HEK293T (cell line): ENCODE data around the gene CACUL1.

Experiments used
- FOXK2 ChIP-seq: fragments of 450-650 bp; IDR thresholded peaks from 2 replicates; pipeline ENCODE4 v1.6.1; 2016; ENCODE audit warnings: mild to moderate bottlenecking
- HDGF ChIP-seq: fragments of 450-650 bp; IDR thresholded peaks from 2 replicates; pipeline ENCODE4 v1.6.1; 2017; ENCODE audit warnings: antibody characterized with exemption, borderline replicate concordance
- L3MBTL2 ChIP-seq: fragments of 450-650 bp; conservative IDR thresholded peaks from 2 replicates; pipeline ENCODE4 v1.6.1; 2016; ENCODE audit warnings: mild to moderate bottlenecking
- PKNOX1 ChIP-seq: fragments of 450-650 bp; IDR thresholded peaks from 2 replicates; pipeline ENCODE4 v1.6.1; 2016
- SP1 ChIP-seq: fragments of 450-650 bp; IDR thresholded peaks from 2 replicates; pipeline ENCODE4 v1.6.1; 2017
- ZNF384 ChIP-seq: fragments of 450-650 bp; IDR thresholded peaks from 2 replicates; pipeline ENCODE4 v1.6.1; 2016

- TF ChIP-seq PKNOX1 (no peak), ZNF384 (no peak), FOXK2 (no peak), HDGF (no peak), SP1 (no peak), L3MBTL2 (no peak)
These were observed 40.4 kb downstream of the CACUL1 start for GRCh38 chr10:118714366-118714765.
